Endothelial cell of umbilical vein (primary cell): ENCODE results near the gene XIRP2. TPM values are rescaled to one million over a fixed set of nuclear protein-coding genes. Genes with fewer than 3 reads are reported as not detected.

Source experiments
- BruUV-seq: library from RNA; stranded (reverse); fragments of 400-500 nt; replicated peaks from 2 replicates; lab custom pipeline; 2021; lab: Mats Ljungman, UMichigan
- CTCF ChIA-PET: fragments of 300-600, 350-600 bp; sonication (Branson Sonifier 250); formaldehyde crosslinking; loops from one replicate; lab custom pipeline; 2021; ENCODE audit warnings: antibody characterized with exemption, inconsistent platforms; lab: Charles Lee
- POLR2A ChIA-PET: fragments of 300-600, 350-600 bp; sonication (Branson Sonifier 250); formaldehyde crosslinking; loops from one replicate; lab custom pipeline; 2021; ENCODE audit warnings: antibody characterized with exemption, inconsistent platforms; lab: Charles Lee
- DNase-seq: peaks from one replicate; pipeline ENCODE4 v3.0.0-alpha.2; 2011; ENCODE audit warnings: low read depth, low spot score
- FAIRE-seq: peaks from 2 replicates; lab custom pipeline; 2011; peaks lifted over from hg19 to GRCh38; lab: Jason Lieb, UNC
- H2AFZ ChIP-seq: 2 replicates; pipeline ENCODE4 v1.6.0; 2012; ENCODE audit warnings: low read depth, low read length, control low read depth, inconsistent platforms
- H3K27ac ChIP-seq: 2 replicates; pipeline ENCODE4 v1.5.1; 2011; ENCODE audit warnings: low read depth, mild to moderate bottlenecking, control low read depth, low read length, moderate library complexity; ENCODE audit not compliant: insufficient read depth
- H3K27me3 ChIP-seq, 2 experiments: 2 replicates each; pipeline versions ENCODE4 v1.6.0 to v1.6.1; 2011; ENCODE audit warnings: low read length in 2 of 2, mixed read lengths in 1 of 2; ENCODE audit not compliant: control insufficient read depth in 2 of 2, insufficient read depth in 2 of 2
- H3K36me3 ChIP-seq, 2 experiments: 2 replicates in 1 of 2; 3 replicates in 1 of 2; pipeline ENCODE4 v1.5.1; 2011; ENCODE audit warnings: low read length in 2 of 2, mild to moderate bottlenecking in 1 of 2, moderate library complexity in 1 of 2; ENCODE audit not compliant: control insufficient read depth in 2 of 2, insufficient read depth in 2 of 2; ENCODE audit errors: extremely low read depth in 1 of 2
- H3K4me1 ChIP-seq: 3 replicates; pipeline ENCODE4 v1.5.1; 2011; ENCODE audit warnings: mild to moderate bottlenecking, low read length; ENCODE audit not compliant: control insufficient read depth, insufficient read depth; ENCODE audit errors: extremely low read depth
- H3K4me2 ChIP-seq: 2 replicates; pipeline ENCODE4 v1.6.1; 2011; ENCODE audit warnings: low read length, control low read depth, mixed read lengths; ENCODE audit not compliant: insufficient read depth
- H3K4me3 ChIP-seq, 3 experiments: fragments of 200-600 bp in 1 of 3; sonication (generic), shearing (Covaris generic) in 1 of 3; replicated peaks in 1 of 3; 2 replicates each; pipeline ENCODE4 v1.5.1; 2011 to 2016; ENCODE audit warnings: control low read depth in 3 of 3, low read length in 3 of 3, mild to moderate bottlenecking in 2 of 3, inconsistent platforms in 1 of 3, low read depth in 1 of 3, moderate library complexity in 1 of 3; ENCODE audit not compliant: insufficient read depth in 1 of 3
- H3K79me2 ChIP-seq: 2 replicates; pipeline ENCODE4 v1.6.0; 2012; ENCODE audit warnings: low read length, inconsistent platforms; ENCODE audit not compliant: control insufficient read depth, insufficient read depth
- H3K9ac ChIP-seq: replicated peaks from 2 replicates; pipeline ENCODE3; 2011; ENCODE audit warnings: low read length, control low read depth; ENCODE audit not compliant: insufficient read depth; ENCODE audit errors: extremely low read depth
- H3K9me1 ChIP-seq: replicated peaks from 3 replicates; pipeline ENCODE4 v1.6.0; 2011; ENCODE audit warnings: mild to moderate bottlenecking, low read length; ENCODE audit not compliant: control insufficient read depth, insufficient read depth; ENCODE audit errors: extremely low read depth
- H3K9me3 ChIP-seq: replicated peaks from 2 replicates; pipeline ENCODE4 v1.5.1; 2012; ENCODE audit warnings: low read length, inconsistent platforms; ENCODE audit not compliant: control insufficient read depth, insufficient read depth
- H4K20me1 ChIP-seq: replicated peaks from 2 replicates; pipeline ENCODE3; 2011; ENCODE audit warnings: mild to moderate bottlenecking, low read length; ENCODE audit not compliant: control insufficient read depth, insufficient read depth; ENCODE audit errors: extremely low read depth
- CTCF ChIP-seq, 2 donors: IDR thresholded peaks; 1 replicate in 1 of 2; 2 replicates in 1 of 2; pipeline ENCODE4 v1.5.1; 2011; ENCODE audit warnings: low read length in 2 of 2, mild to moderate bottlenecking in 2 of 2, moderate library complexity in 2 of 2, control low read depth in 1 of 2, inconsistent platforms in 1 of 2, low read depth in 1 of 2; ENCODE audit not compliant: insufficient read depth in 1 of 2; ENCODE audit errors: extremely low read depth in 1 of 2
- EZH2 ChIP-seq: IDR thresholded peaks from 2 replicates; pipeline ENCODE4 v1.6.1; 2012; ENCODE audit warnings: borderline replicate concordance, low read depth, mild to moderate bottlenecking, moderate library complexity, low read length, inconsistent platforms; ENCODE audit not compliant: severe bottlenecking
- FOS ChIP-seq: IDR thresholded peaks from 2 replicates; pipeline ENCODE4 v1.6.1; 2011; ENCODE audit warnings: mild to moderate bottlenecking, low read length, moderate library complexity, borderline replicate concordance; ENCODE audit not compliant: insufficient read depth
- GATA2 ChIP-seq: IDR thresholded peaks from 2 replicates; pipeline ENCODE4 v1.7.0; 2011; ENCODE audit warnings: low read depth, mild to moderate bottlenecking, moderate library complexity, mixed read lengths, low read length; ENCODE audit not compliant: insufficient read length, insufficient read depth
- JUN ChIP-seq: IDR thresholded peaks from 2 replicates; pipeline ENCODE4 v1.6.1; 2011; ENCODE audit warnings: borderline replicate concordance, low read depth; ENCODE audit not compliant: insufficient read length, insufficient read depth
- MAX ChIP-seq: IDR thresholded peaks from 2 replicates; pipeline ENCODE4 v1.6.1; 2011; ENCODE audit not compliant: insufficient read depth, insufficient read length
- MYC ChIP-seq: IDR thresholded peaks from one replicate; pipeline ENCODE4 v1.6.1; 2011; ENCODE audit warnings: mild to moderate bottlenecking, low read depth, low read length
- POLR2A ChIP-seq: IDR thresholded peaks from 2 replicates; pipeline ENCODE4 v1.6.1; 2012; ENCODE audit warnings: low read depth, mild to moderate bottlenecking, control low read depth, low read length
- POLR2AphosphoS5 ChIP-seq: IDR thresholded peaks from 2 replicates; pipeline ENCODE4 v1.6.1; 2012; ENCODE audit warnings: low read depth, mild to moderate bottlenecking, control low read depth, low read length, moderate library complexity; ENCODE audit not compliant: insufficient read depth
- dilution Hi-C: fragments of 300-500 bp; cut with MboI; formaldehyde crosslinking; loops from one replicate; pipeline ENCODE4 v1.15.0; 2019; ENCODE audit warnings: low sequenced_read_pairs; ENCODE audit not compliant: extremely low pct_ligation_motif_present
- intact Hi-C: fragments of 100-400 bp; cut with micrococcal nuclease; formaldehyde crosslinking; loops from one replicate; pipeline ENCODE4 v1.10.0; 2022
- polyA plus RNA-seq, 4 experiments: library from polyadenylated mRNA; depleted of rRNA in 3 of 4; stranded (reverse) in 3 of 4; unstranded in 1 of 4; fragments of >200 nt; gene quantifications; 2 replicates each; pipeline versions ENCODE4 v1.2.1 to v1.2.3, GENCODE V29; 2011 to 2012; ENCODE audit warnings: missing spikeins in 1 of 4
- total RNA-seq: library from RNA; stranded (reverse); gene quantifications from 2 replicates; pipeline ENCODE4 v1.2.3, GENCODE V29; 2021

XIRP2 gene
- total and polyA plus RNA-seq, 2 donors (not counting 3 experiments of a cell fraction or from before 2014, with no cell fraction given) = 0.08 to 0.66 TPM

GRCh38 chr2:167264380-167264779 is 376.1 kb downstream of the XIRP2 start:
- no TSS peak for BruUV-seq
- Histone ChIP-seq H2AFZ (no peak overlapping the region), H3K27ac (no peak overlapping the region), H3K4me1 (no peaks in the 10 kb centered on the region), H3K4me3 (no peak overlapping the region), H3K27me3 (no peaks in the 10 kb centered on the region), H3K79me2 (no peaks in the 10 kb centered on the region), H4K20me1 (no peaks in the 10 kb centered on the region), H3K9me3 (no peaks in the 10 kb centered on the region), H3K36me3 (no peaks in the 10 kb centered on the region), H3K9ac (no peak overlapping the region), H3K9me1 (no peaks in the 10 kb centered on the region), H3K4me2 (no peak overlapping the region)
- DNase-seq (peak; percentile 25), FAIRE-seq (no peak)
- dilution Hi-C loops = no loop called here
- POLR2A ChIA-PET = no interaction called here
- intact Hi-C loops = loop anchor here (1.0 kb wide), 2 partner anchors 286 to 854 kb away; no protein-coding TSS in a partner anchor
- CTCF ChIA-PET = interaction anchor here (0.7 to 1.8 kb wide), 11 partner anchors 8 to 855 kb away, joined by 3 to 57 read pairs (median 5); no protein-coding TSS in a partner anchor
- TF ChIP-seq EZH2 (no peak), MAX (no peak), CTCF (IDR thresholded peaks at IDR 0.05; ENCODE audit: extremely low read depth in 1 of 2, insufficient read depth in 1 of 2, low read depth in 1 of 2, low read length in 2 of 2) (no peak), POLR2A (no peak), FOS (no peak), JUN (no peak), MYC (no peak), POLR2AphosphoS5 (no peak), GATA2 (no peak)
